Measurements from ENCODE around the gene YTHDF2. TPM values are rescaled to one million over a fixed set of nuclear protein-coding genes. Genes with fewer than 3 reads are reported as not detected.
A peak's percentile ranks its signal among the peaks of the same experiment; 100 is the strongest.

The YTHDF2 gene
- total and polyA plus RNA-seq, 2 of the 13 experiments (the other 11 are each of a cell fraction or from before 2014, with no cell fraction given), result 48.4 to 59.6 TPM

DNA sequence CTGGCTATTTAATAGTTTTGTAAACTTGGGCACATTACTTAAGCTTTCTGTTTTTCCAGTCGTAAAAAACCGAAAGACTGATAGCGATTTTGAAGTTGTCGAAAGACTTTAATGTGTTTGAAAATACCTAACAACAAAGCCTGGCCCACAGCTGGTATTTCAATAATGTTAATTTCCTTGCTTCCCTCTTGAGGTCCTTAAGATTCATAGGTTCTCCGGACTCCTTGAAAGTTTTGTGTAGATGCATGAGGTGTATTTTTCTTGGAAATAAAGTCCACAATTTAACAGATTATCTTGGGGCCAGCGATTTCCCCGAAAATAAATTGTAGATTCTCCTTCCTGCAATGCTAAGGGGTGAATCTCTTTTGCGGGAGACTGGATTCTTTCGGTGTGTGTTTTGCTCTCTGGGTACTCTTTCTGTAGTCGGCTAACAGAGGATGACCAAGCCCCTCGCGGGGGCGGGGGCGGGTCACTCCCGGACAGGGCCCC lies 735 bp upstream of the YTHDF2 start (continued):
- TF ChIP-seq, protein P1, sequence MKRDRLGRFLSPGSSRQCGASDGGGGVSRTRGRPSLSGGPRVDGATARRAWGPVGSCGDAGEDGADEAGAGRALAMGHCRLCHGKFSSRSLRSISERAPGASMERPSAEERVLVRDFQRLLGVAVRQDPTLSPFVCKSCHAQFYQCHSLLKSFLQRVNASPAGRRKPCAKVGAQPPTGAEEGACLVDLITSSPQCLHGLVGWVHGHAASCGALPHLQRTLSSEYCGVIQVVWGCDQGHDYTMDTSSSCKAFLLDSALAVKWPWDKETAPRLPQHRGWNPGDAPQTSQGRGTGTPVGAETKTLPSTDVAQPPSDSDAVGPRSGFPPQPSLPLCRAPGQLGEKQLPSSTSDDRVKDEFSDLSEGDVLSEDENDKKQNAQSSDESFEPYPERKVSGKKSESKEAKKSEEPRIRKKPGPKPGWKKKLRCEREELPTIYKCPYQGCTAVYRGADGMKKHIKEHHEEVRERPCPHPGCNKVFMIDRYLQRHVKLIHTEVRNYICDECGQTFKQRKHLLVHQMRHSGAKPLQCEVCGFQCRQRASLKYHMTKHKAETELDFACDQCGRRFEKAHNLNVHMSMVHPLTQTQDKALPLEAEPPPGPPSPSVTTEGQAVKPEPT (CRISPR knock-in tag; IDR thresholded peaks at IDR 0.05; ENCODE audit: low read depth), result no peak
- TF ChIP-seq AGO1 (IDR thresholded peaks at IDR 0.05; ENCODE audit: low read depth, low read length, poor library complexity, severe bottlenecking) (no peak), SRSF9 (IDR thresholded peaks at IDR 0.05; ENCODE audit: borderline replicate concordance, insufficient read depth, low read depth, low read length, poor library complexity, severe bottlenecking) (no peak), ZNF678 (CRISPR knock-in tag; IDR thresholded peaks at IDR 0.05) (no peak), CREB1 (IDR thresholded peaks at IDR 0.05) (no peak), CREB1 (CRISPR knock-in tag; IDR thresholded peaks at IDR 0.05) (no peak), ZNF878 (CRISPR knock-in tag; IDR thresholded peaks at IDR 0.05) (no peak), CHCHD3 (CRISPR knock-in tag; IDR thresholded peaks at IDR 0.05) (no peak), ZNF282 (IDR thresholded peaks at IDR 0.05; ENCODE audit: partially characterized antibody) (no peak), JUNB (CRISPR knock-in tag; IDR thresholded peaks at IDR 0.05; ENCODE audit: borderline replicate concordance) (no peak), SP140L (CRISPR knock-in tag; IDR thresholded peaks at IDR 0.05; ENCODE audit: borderline replicate concordance) (no peak), POLR2AphosphoS5 (IDR thresholded peaks at IDR 0.05; ENCODE audit: low read depth, low read length) (peak; percentile 71), POLR2A (IDR thresholded peaks at IDR 0.05; ENCODE audit: insufficient read depth in 1 of 2, low read depth in 2 of 2, low read length in 2 of 2) (0 out of 4 replicates have a peak, but pooled peaks of 1 of the 2 experiments have one; percentile 18), SIX1 (CRISPR knock-in tag; IDR thresholded peaks at IDR 0.05; ENCODE audit: borderline replicate concordance) (no peak)
- TF ChIP-seq, protein P2, sequence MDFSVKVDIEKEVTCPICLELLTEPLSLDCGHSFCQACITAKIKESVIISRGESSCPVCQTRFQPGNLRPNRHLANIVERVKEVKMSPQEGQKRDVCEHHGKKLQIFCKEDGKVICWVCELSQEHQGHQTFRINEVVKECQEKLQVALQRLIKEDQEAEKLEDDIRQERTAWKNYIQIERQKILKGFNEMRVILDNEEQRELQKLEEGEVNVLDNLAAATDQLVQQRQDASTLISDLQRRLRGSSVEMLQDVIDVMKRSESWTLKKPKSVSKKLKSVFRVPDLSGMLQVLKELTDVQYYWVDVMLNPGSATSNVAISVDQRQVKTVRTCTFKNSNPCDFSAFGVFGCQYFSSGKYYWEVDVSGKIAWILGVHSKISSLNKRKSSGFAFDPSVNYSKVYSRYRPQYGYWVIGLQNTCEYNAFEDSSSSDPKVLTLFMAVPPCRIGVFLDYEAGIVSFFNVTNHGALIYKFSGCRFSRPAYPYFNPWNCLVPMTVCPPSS (IDR thresholded peaks at IDR 0.05), result no peak

All from HepG2 (cell line).